GM12874 (cell line): Measurements from ENCODE around the gene HRNR.
A peak's percentile ranks its signal among the peaks of the same experiment; 100 is the strongest.

Experiments used
- TF ChIP-seq, protein P1 (sequence below): IDR thresholded peaks from 2 replicates; pipeline ENCODE4 v1.5.1; 2011; ENCODE audit warnings: low read depth, mild to moderate bottlenecking, control low read depth, low read length, moderate library complexity; ENCODE audit not compliant: insufficient read depth

Gene HRNR

DNA sequence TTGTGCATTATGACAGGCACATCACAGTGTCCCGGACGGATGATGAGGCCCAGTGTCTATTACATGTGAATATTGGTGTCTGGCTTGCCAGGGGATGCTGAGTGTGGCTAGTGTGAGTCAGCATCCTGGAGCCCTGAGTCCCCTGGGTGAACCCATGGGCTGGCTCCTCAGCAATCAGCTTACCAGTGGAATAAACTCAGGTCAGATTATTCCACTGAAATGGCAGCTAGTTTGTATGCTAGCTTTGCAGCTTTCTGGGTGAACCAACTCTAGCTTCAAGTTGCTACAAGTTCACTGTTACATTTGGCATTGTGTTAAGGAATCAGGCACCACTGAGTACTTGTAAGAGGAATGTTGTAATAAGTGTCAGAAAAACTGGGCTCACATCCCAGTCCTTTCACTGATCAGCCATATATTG is 41.0 kb downstream of the HRNR start:
- TF ChIP-seq, protein P1, sequence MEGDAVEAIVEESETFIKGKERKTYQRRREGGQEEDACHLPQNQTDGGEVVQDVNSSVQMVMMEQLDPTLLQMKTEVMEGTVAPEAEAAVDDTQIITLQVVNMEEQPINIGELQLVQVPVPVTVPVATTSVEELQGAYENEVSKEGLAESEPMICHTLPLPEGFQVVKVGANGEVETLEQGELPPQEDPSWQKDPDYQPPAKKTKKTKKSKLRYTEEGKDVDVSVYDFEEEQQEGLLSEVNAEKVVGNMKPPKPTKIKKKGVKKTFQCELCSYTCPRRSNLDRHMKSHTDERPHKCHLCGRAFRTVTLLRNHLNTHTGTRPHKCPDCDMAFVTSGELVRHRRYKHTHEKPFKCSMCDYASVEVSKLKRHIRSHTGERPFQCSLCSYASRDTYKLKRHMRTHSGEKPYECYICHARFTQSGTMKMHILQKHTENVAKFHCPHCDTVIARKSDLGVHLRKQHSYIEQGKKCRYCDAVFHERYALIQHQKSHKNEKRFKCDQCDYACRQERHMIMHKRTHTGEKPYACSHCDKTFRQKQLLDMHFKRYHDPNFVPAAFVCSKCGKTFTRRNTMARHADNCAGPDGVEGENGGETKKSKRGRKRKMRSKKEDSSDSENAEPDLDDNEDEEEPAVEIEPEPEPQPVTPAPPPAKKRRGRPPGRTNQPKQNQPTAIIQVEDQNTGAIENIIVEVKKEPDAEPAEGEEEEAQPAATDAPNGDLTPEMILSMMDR = no peak

DNA sequence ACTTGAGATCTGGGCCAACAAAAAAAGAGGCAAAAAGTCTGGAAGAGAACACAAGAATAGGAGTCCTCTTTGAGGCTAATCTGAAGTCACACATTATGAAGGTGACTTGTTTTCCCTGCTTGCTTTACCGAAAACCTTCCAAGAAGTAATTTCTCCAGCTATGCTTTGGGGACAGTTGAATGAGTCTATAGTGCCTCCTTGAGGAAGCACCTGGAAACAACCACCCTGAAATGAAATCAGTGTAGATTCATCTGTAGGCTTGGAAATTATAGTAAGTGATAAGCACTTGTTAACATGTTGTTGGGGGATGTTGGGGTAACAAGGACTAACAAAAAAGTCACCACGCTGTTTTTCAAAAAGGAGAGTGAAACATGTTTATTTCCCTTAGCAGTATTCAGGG is 41.6 kb downstream of the HRNR start:
- TF ChIP-seq, protein P1 = peak; percentile 30; the same call in 1 of the 2 replicates

DNA sequence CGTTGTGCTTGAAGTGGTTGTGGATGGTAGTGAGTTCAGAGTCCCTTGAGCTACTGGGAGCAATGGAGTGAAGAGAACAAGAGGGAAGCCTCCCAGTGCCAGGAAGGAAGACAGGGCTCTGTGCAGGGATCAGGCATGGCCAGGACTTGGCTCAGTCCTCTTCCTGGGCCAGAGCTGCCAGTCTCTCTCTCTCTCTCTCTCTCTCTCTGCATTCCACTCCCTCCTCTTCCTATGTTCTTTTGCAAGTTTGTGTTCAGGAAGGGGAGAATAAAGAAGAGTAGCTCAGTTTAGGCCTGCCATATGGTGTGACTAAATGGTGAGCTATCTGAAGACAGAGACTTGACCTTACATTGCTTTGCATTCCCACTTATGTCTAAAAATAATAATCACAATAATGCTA is 44.4 kb downstream of the HRNR start:
- TF ChIP-seq, protein P1 = no peak

DNA sequence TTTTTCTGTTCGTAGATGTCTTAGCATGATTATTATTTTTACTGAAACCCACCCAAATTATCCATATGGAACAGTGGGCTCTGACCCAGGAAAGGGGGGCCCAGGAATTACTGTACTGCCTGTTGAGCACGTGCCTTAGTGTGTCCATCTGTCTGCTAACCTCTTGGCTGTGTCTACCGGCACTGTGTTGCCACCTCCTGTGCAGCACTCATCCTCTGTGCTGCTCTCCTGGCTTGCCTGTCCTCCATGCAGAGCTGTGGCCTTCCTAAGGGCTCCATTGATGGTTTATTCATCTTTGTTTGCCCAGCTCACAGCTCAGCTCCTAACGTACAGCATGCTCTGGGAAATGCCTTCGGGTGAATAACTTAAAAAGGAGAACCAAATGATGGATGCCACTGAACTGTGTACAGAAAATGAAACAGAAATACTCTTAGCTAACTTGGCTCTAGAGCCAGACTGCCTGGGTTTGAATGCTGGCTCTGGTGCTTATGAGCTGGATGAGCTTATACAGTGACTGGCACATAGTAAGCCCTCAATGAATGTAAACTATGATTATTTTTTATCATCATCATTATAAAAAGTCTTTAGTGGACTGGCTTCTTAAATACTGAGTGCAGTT is 53.6 kb downstream of the HRNR start:
- TF ChIP-seq, protein P1 = no peak

DNA sequence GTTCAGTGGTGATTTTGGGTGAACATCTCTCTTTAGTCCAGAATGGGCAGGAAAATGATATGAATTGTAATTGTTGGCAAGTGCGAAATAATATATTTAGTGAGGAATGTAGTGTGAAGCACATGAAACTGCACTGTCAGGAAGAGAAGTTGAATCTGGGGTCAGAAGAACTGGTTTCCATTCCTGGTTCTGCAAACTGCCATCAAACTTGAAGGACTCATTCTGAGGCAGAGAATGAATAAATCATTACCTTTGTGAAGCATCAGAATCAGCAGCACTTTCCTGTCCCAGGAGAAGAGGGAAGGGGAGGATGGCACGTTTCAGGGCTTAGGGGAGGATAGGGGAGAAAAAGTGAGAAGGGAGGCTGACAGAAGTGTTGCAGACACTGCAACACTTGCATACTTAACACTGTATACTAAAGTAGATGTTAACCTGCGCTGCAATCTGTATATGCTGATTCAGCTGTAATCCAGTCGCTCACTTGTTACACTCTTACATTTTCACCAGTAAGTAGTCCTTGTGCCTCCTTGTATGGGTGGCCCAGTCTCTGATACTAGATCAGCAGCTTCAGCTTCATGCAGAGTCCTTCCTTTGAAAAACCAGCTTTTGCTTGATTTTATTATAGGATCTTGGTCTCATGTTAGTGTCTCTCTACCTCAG is 54.5 kb downstream of the HRNR start:
- TF ChIP-seq, protein P1 = no peak

DNA sequence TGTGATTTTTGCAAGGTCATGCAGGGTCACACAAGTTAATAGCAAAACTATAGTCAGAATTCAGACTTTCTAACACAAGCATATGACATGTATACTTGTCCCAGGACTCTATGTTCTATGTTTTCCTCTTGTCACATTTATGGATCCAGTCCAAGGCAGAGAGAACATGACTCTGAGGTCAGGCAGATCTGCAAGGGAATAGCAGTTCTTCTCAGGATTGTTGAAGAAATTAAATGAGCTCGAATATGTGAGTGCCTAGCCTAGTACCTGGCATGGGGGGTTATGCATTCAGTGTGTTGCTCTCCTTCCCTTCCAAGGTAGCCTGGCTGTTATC is 55.5 kb downstream of the HRNR start:
- TF ChIP-seq, protein P1 = no peak

DNA sequence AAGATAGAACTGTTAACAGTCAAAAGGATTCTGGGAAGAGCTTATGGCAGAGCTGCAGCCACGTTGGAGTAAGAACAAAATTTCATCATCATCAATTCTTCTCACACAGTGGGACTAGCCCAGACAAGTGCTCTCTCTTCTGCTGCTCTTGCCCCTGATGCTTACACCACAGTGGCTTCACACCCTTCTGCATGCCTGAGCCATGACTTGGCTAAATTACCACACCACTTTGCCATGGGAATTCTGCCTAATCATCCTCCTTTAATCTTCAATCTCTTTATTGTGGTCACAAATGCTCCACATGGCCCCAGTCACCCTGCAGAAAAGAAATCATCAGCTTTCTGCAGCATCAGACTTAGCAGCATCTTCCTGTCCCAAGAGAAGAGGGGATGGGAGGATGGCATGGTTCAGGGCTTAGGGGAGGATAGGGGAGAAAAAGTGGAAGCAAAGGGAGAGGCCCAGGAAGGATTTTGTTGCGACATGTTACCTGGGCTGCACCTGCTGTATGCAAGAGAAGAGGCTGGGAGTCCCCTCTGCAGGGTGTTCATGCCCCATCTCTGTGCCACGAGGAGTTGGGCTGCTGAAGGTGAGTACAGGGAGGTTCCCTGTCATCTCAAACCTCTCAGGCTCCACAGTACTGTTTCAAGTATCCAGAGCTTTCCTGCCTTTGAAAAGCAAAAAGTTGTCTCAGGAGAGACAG is 56.0 kb downstream of the HRNR start:
- TF ChIP-seq, protein P1 = no peak
